Muscle layer of duodenum (tissue), 2 donors: ENCODE data around the gene FOXP1.

Experiments
- H3K27ac ChIP-seq: one replicate; pipeline ENCODE4 v1.7.0; 2013; ENCODE audit warnings: mild to moderate bottlenecking, low read length
- H3K27me3 ChIP-seq: one replicate; pipeline ENCODE4 v1.7.0; 2013; ENCODE audit warnings: low read depth, mild to moderate bottlenecking, control low read depth, low read length
- H3K36me3 ChIP-seq, 2 donors: one replicate each; pipeline ENCODE4 v1.7.0; 2013; ENCODE audit warnings: low read length in 2 of 2, control low read depth in 1 of 2, mild to moderate bottlenecking in 1 of 2; ENCODE audit not compliant: insufficient read depth in 2 of 2, control insufficient read depth in 1 of 2
- H3K4me1 ChIP-seq, 2 donors: one replicate each; pipeline ENCODE4 v1.7.0; 2013; ENCODE audit warnings: low read length in 2 of 2, mild to moderate bottlenecking in 2 of 2, control low read depth in 1 of 2, moderate library complexity in 1 of 2; ENCODE audit not compliant: insufficient read depth in 2 of 2, control insufficient read depth in 1 of 2
- H3K4me3 ChIP-seq, 2 donors: one replicate each; pipeline ENCODE4 v1.7.0; 2013; ENCODE audit warnings: low read length in 2 of 2, low read depth in 1 of 2, mild to moderate bottlenecking in 1 of 2
- H3K9me3 ChIP-seq, 2 donors: one replicate each; pipeline ENCODE4 v1.7.0; 2013; ENCODE audit warnings: low read length in 2 of 2, control low read depth in 1 of 2, mild to moderate bottlenecking in 1 of 2; ENCODE audit not compliant: control insufficient read depth in 1 of 2
- donor health status: healthy.

Gene FOXP1

GRCh38 chr3:71140477-71140876 lies 443.1 kb downstream of the FOXP1 start:
- H3K9me3 ChIP-seq = no peaks in the 10 kb centered on the region
- no peaks in the 10 kb centered on the region for H3K27me3 ChIP-seq
- no peak overlapping the region for H3K4me3 ChIP-seq
- no peaks in the 10 kb centered on the region for H3K36me3 ChIP-seq
- peaks cover 3% of the 10 kb centered on the region in 2 donors for H3K4me1 ChIP-seq
- peak overlapping the region; percentile 9 for H3K27ac ChIP-seq

- Histone ChIP-seq H3K27ac (no peak overlapping the region), H3K9me3 (no peaks in the 10 kb centered on the region), H3K4me1 (peaks cover 9 to 13% of the 10 kb centered on the region in 2 donors), H3K36me3 (no peaks in the 10 kb centered on the region), H3K4me3 (no peak overlapping the region), H3K27me3 (no peaks in the 10 kb centered on the region)
Measured at GRCh38 chr3:71139496-71139895, 444.0 kb downstream of the FOXP1 start.

GRCh38 chr3:71138410-71138809 lies 445.1 kb downstream of the FOXP1 start:
- Histone ChIP-seq H3K4me3 (no peak overlapping the region), H3K4me1 (peaks cover 14 to 19% of the 10 kb centered on the region in 2 donors), H3K27ac (no peak overlapping the region), H3K27me3 (no peaks in the 10 kb centered on the region), H3K36me3 (no peaks in the 10 kb centered on the region), H3K9me3 (no peaks in the 10 kb centered on the region)

- H3K27me3 ChIP-seq = no peaks in the 10 kb centered on the region
- no peaks in the 10 kb centered on the region for H3K36me3 ChIP-seq
- H3K27ac ChIP-seq = no peak overlapping the region
- no peak overlapping the region for H3K4me3 ChIP-seq
- H3K4me1 ChIP-seq = peaks cover 28 to 32% of the 10 kb centered on the region in 2 donors
- no peaks in the 10 kb centered on the region for H3K9me3 ChIP-seq
Measured at GRCh38 chr3:71136276-71136675, 447.3 kb downstream of the FOXP1 start.

GRCh38 chr3:71135373-71136088 lies 448.0 kb downstream of the FOXP1 start:
- H3K4me1 ChIP-seq = peaks cover 28 to 32% of the 10 kb centered on the region in 2 donors
- peak overlapping the region; percentile 80 for H3K27ac ChIP-seq

GRCh38 chr3:71134521-71134920 lies 449.0 kb downstream of the FOXP1 start:
- Histone ChIP-seq H3K36me3 (peaks cover 0 to 8% of the 10 kb centered on the region in 2 donors), H3K27ac (peak overlapping the region; percentile 94), H3K4me1 (peaks cover 28 to 32% of the 10 kb centered on the region in 2 donors), H3K4me3 (peak overlapping the region in 1 of 2 donors; percentile 1), H3K9me3 (no peaks in the 10 kb centered on the region), H3K27me3 (no peaks in the 10 kb centered on the region)

More at GRCh38 chr3:71135373-71136088, 448.0 kb downstream of the FOXP1 start:
- no peaks in the 10 kb centered on the region for H3K27me3 ChIP-seq
- H3K36me3 ChIP-seq = no peaks in the 10 kb centered on the region
- no peaks in the 10 kb centered on the region for H3K9me3 ChIP-seq
- peak overlapping the region in 1 of 2 donors; percentile 11 for H3K4me3 ChIP-seq

GRCh38 chr3:71133865-71134264 lies 449.7 kb downstream of the FOXP1 start:
- H3K4me1 ChIP-seq = peaks cover 28 to 32% of the 10 kb centered on the region in 2 donors
- H3K36me3 ChIP-seq = peaks cover 0 to 13% of the 10 kb centered on the region in 2 donors
- no peaks in the 10 kb centered on the region for H3K9me3 ChIP-seq
- peak overlapping the region; percentile 1 to 2 for H3K4me3 ChIP-seq
- H3K27me3 ChIP-seq = no peaks in the 10 kb centered on the region
- H3K27ac ChIP-seq = peak overlapping the region; percentile 94

- Histone ChIP-seq H3K4me3 (no peak overlapping the region), H3K4me1 (peaks cover 28 to 39% of the 10 kb centered on the region in 2 donors), H3K36me3 (peaks cover 0 to 13% of the 10 kb centered on the region in 2 donors), H3K27me3 (no peaks in the 10 kb centered on the region), H3K9me3 (no peaks in the 10 kb centered on the region), H3K27ac (peak overlapping the region; percentile 94)
Measured at GRCh38 chr3:71132995-71133730, 450.4 kb downstream of the FOXP1 start.

- Histone ChIP-seq H3K9me3 (no peaks in the 10 kb centered on the region), H3K4me1 (peaks cover 28 to 39% of the 10 kb centered on the region in 2 donors), H3K4me3 (peak overlapping the region; percentile 61 to 86), H3K36me3 (peaks cover 0 to 16% of the 10 kb centered on the region in 2 donors), H3K27me3 (no peaks in the 10 kb centered on the region), H3K27ac (peak overlapping the region; percentile 94)
Measured at GRCh38 chr3:71131375-71132314, 451.9 kb downstream of the FOXP1 start.

- Histone ChIP-seq H3K27ac (peak overlapping the region; percentile 94), H3K36me3 (peaks cover 0 to 16% of the 10 kb centered on the region in 2 donors), H3K4me3 (peak overlapping the region; percentile 61 to 86), H3K27me3 (no peaks in the 10 kb centered on the region), H3K9me3 (no peaks in the 10 kb centered on the region), H3K4me1 (peaks cover 28 to 38% of the 10 kb centered on the region in 2 donors)
Measured at GRCh38 chr3:71130471-71131374, 452.8 kb downstream of the FOXP1 start.
